ENCODE results near the gene LYPD4. TPM values are rescaled to one million over a fixed set of nuclear protein-coding genes. Genes with fewer than 3 reads are reported as not detected.
A peak's percentile ranks its signal among the peaks of the same experiment; 100 is the strongest.
"Not testable (repeated sequence)": the region's sequence is repeated elsewhere in the genome, so short reads cannot be mapped to it uniquely, and the experiment has no call there.

LYPD4 gene
- polyA plus RNA-seq, 3 donors = not detected

DNA sequence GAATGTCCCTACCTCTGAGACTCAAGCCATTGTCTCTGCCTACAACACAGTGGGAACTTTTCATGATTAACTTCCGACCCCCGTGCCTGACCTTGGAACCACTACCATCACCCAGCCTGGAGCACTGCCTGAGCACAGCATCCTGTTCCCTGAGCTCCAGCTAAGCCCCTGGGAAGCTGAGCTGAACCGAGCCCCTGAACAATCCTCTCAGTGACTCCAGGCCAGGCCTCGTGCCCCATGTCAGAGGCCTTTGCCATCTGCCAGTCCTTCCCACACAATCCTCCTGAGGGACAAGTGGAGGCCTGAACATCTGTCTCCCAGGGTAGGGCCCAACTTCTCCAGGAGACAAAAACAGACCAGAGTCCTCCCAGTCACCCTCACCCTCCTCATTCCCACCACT, 30.6 kb downstream of the LYPD4 start:
- H3K27ac ChIP-seq (ENCODE audit: low read depth, low read length) = no peak overlapping the region
- WGBS, 3 donors = 66 to 74% (median 73%) methylated on average over 4 of the region's 4 CpGs

DNA sequence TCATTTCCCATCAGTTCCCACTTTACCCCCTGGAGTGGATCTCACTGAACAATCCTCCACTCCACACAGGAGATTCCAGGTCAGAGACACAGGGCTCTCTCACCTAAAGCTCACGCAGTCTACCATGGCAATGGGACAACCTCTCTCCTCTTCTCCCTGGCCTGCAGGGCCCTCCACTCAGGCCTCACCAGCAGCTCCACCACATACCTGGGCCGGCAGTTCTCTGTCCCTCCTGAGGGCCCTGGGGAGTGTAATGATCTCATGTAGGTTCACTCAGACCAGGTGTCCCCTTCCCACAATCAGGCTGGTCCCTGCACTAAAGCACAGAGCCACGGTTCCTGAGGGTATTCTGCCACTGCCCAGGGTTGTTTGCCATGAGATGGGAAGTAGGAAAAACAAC, 32.5 kb downstream of the LYPD4 start:
- 56 to 79% (median 74%) methylated on average over 3 of the region's 3 CpGs for WGBS, 3 donors
- H3K27ac ChIP-seq (ENCODE audit: low read depth, low read length) = no peak overlapping the region

DNA sequence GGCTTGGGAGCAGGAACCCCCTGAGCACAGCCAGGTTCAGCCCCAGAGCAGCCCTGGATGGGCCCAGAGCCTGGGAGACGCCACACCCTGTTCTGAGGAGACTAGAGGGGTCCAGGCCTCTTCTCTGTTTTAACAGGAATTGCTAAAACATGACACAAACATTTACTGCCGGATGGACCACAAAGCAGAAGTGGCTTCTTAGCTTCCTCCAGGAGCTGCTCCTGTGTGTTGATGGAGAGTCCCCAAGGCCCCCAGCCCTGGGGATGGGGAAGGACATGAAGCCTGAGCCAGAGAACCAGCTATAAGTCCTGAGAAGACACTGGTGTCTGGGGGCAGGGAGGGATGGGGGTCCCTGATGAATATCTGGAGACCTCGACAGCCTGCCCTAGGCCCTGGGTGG, 33.4 kb downstream of the LYPD4 start:
- WGBS, 3 donors = 36 to 65% (median 36%) methylated on average over 3 of the region's 3 CpGs
- H3K27ac ChIP-seq (ENCODE audit: low read depth, low read length) = peak overlapping the region; percentile 30

DNA sequence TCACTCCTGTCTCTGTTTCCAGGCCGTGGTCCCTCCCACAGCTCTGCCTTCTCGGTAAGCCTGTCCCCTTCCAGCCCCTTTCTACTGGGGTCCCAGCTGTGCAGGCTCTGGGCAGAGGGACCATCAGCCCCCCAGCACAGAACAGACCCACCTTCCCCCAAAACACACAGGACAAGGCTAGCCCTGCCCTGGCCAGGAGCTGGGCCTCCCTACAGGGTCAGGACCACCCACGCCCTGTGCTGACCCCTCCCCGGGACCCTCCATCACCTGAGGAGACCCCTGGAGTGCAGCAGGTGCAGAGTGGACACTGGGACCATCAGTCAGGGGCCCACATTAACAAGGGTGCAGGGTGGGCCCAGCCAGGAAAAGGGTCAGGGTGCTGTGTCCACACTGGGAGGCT, 34.2 kb downstream of the LYPD4 start:
- WGBS, 3 donors = 50 to 67% (median 58%) methylated on average over 4 of the region's 4 CpGs
- H3K27ac ChIP-seq (ENCODE audit: low read depth, low read length) = peak overlapping the region; percentile 30

DNA sequence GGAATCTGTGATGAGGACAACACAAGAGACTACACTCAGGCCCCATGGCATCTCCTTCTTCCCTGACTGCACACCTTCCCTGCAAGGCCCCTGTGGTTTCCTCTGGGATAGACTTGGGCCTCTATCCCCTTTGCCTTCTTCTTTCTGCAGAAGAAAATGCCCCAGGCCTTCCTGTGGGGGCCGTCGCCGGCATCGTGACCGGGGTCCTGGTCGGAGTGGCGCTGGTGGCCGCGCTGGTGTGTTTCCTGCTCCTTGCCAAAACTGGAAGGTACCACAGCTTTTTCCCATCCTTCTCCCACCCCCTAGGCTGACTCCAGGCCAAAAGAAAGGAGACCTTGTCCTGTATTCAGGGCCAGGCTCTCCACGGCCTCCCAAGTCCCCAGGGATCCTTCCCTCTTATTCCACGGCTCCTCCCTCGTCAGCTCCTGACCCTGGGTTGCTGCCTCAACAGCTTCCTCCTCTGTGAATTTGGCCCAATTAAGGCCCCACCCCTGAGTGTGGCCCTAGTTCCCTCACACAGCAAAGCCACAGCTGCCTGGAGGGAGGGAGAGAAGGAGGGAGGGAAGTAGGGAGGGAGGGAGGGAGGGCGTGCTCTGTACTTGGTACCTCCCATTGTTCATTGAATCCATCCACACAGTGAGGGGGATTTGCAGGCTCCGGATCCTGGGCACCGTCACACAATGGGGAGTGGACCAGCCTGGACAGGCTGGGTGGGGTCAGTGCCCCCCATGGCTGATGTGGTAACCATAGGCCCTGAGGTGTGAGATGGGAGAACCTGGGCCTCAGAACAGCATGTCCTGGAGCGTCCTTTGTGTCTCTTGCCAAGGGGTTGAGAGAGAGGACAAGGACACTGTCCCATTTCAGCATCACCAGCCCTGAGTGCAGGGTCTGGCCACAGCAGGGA, 35.6 kb downstream of the LYPD4 start:
- WGBS, 3 donors = 44 to 82% (median 57%) methylated on average over 16 of the region's 16 CpGs
- H3K27ac ChIP-seq (ENCODE audit: low read depth, low read length) = peak overlapping the region; percentile 40

DNA sequence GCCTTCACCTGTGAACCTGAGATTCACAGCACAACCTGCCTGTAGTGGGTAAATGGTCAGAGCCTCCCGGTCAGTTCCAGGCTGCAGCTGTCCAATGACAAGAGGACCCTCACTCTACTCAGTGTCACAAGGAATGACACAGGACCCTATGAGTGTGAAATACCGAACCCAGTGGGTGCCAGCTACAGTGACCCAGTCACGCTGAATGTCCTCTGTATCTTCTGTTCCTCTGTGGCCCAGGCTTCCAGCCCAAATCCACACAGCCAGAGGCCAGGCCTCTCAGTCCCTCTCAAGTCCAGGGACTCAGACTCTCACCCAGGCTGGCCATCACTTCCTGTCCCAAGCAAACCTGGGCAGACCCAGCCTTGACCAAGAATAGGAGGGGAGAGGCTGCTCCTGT, 37.3 kb downstream of the LYPD4 start:
- H3K27ac ChIP-seq (ENCODE audit: low read depth, low read length) = no peak overlapping the region
- WGBS, 3 donors = 85 to 88% (median 88%) methylated on average over 3 of the region's 3 CpGs

DNA sequence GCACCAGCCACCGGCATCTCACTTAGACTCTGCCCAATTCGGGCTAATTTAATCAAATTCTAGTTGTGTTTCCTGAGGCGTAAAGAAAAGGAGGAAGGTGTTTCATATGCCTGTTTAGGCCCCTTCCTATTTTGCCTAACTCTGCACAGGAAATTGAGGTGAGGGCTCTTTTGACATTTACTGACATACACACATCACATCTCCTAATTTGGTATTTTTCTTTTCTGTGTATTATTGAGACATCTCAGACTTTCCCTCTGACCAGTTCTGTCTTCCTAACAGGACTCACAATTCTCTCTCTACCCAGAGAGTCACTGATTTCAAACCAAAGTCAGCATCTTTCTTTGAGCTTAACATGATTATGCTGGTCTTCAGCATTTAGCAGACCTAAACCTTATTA, 40.1 kb downstream of the LYPD4 start:
- 51 to 80% (median 59%) methylated on average over 3 of the region's 3 CpGs for WGBS, 3 donors
- H3K27ac ChIP-seq (ENCODE audit: low read depth, low read length) = no peak overlapping the region

DNA sequence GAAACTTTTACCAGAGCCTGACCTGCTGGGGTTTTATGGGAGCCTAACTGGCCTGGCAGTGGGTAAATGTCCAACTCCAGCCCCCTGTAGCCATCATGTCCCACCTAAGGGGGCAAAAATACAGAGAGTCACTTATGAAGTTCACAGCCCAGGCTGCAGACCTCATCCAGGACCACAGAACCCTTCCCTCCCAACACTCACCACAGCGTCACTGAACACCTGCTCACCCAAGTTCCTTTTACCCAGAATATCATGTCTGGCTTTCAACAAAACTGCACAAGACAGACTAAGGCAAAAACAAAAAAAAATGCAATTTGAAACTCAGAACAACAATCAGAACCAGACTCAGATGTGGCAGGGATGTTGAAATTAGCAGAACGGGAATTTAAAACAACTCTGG, 41.7 kb downstream of the LYPD4 start:
- WGBS, 3 donors = 62 to 70% (median 64%) methylated on average over 2 of the region's 2 CpGs
- no peak overlapping the region for H3K27ac ChIP-seq (ENCODE audit: low read depth, low read length)

DNA sequence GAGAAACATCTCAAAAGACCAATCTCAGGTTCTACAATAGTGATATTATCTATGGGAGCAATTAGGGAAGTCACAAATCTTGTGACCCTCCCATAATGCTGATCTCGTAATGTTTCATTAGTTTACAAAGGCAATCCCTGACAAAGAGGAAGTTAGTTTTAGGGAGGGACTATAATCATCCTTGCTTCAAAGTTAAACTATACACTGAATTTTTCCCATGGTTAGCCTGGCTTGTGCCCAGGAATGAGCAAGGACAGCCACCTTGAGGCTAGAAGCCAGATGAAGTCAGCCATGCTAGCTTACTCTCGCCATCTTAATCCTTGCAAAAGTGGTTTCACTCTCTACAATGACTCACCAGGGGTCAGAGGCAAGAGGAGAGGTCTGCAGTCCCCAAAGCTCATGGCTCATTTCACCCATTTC, 42.7 kb downstream of the LYPD4 start:
- WGBS, 3 donors = 23 to 62% (median 30%) methylated on average over 2 of the region's 2 CpGs
- H3K27ac ChIP-seq (ENCODE audit: low read depth, low read length) = peak overlapping the region; percentile 69

DNA sequence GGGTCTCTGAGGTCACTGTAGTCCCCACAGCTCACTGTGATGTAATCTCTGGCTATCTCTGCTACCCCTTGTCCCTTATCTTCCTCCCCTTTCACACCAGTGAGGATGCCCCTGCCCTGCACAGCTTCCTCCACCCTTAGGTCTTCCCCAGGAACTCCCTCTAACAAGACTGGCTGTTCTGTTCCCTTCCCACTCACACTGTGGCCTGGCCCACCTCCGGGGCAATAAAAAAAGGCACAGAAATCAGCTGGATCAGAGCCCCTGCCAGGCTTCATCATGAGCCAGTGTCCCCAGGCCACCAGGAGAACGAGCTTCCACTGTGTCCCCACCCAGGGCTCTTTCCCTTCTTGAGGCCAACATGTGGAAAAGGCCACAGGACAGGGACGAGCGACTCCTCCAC, 43.5 kb downstream of the LYPD4 start:
- H3K27ac ChIP-seq (ENCODE audit: low read depth, low read length) = no peak overlapping the region
- WGBS, 3 donors = 60 to 77% (median 68%) methylated on average over 4 of the region's 4 CpGs

DNA sequence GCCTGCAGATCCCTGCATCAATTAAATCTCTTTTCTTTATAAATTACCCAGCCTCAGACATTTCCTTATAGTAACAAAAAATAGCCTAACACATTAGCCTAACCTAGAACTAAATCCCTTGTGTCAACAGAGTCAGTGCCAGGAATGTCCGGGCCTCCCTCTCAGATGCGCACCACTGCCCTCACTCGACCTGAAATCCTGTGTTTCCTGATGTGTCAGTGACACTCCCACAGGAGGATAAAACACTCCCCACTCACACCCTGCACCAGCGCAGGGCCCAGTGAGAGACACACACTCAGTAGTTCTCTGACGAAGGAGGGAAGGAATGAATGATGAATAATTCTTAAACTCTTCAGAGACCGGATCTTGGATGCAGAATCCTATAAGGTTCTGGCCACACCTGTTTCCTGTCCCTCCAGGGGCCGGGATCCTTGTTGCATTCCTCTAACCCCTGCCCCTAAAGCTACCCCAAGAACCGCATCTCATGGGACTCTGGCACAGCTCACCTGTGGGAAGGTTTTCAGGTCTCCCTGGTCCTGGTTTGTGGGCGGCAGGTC, 45.0 kb downstream of the LYPD4 start:
- H3K27ac ChIP-seq (ENCODE audit: low read depth, low read length) = no peak overlapping the region
- WGBS, 3 donors = 52 to 64% (median 63%) methylated on average over 9 of the region's 9 CpGs

DNA sequence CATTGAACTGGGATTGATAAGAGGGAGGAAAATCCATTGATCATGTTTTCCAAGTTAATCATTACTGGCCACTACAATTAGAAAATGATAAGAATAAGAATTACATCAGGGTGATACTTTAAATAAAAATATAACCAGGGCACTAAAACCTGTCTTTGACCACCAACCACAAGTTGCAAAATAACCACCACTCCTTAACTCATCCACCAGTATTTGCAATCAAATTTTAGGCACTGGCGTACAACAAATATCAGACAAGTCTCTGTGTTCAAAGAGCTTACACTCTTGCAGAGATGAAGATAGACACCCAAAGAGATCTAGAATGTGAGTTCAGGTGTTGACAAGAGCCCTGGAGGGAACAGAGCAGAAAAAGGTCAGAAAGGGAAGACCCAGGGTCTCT, 47.6 kb downstream of the LYPD4 start:
- H3K27ac ChIP-seq (ENCODE audit: low read depth, low read length) = no peak overlapping the region

DNA sequence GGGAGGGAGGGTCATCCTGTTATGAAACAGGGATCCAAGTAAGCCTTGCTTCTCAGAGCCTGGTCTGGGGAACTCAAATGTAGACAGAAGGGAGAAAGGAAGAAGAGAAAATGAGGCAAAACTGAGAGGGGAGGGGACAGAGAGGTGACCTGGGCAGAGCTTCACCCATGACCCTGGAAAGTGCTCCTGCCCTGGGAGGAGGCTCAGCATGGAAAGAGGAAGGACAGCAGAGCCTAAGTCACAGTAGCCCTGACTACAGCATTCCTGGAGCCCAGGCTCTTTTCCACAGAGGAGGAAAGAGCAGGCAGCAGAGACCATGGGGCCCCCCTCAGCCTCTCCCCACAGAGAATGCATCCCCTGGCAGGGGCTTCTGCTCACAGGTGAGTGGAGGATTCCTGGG, 48.1 kb downstream of the LYPD4 start, which contains the start of gene CEACAM3:
Gene CEACAM3 (plus strand): TSS at position 226 of the 400 bp plus-strand sequence. CDS start 91 bp downstream, at position 317.
- H3K27ac ChIP-seq (ENCODE audit: low read depth, low read length) = no peak within 1 kb of the TSS

More for the DNA sequence above, 47.6 kb downstream of the LYPD4 start:
- WGBS, 3 donors = 58 to 94% (median 76%) methylated on average over 1 of the region's 1 CpG

DNA sequence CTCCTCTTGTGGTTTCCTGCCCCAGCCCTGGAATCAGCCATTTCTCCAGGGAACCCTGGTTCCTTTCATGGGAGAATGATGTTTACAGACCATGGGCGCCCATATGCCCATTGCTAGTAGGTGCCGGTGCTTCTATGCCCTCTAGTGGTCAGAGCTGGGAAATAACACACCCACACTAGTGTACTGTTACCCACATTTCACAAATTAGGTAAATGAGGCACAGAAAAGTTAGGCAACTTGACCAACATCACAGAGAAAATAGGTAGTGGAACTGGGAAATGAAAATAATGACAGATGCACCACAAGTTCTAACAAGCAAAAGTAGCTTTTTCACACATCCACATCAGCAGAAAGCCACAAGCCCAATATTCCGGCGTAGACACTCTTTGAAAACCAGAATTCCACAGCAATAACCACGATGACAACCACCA, 49.4 kb downstream of the LYPD4 start:
- WGBS, 3 donors = 39 to 45% (median 40%) methylated on average over 5 of the region's 5 CpGs
- H3K27ac ChIP-seq (ENCODE audit: low read depth, low read length) = no peak overlapping the region

DNA sequence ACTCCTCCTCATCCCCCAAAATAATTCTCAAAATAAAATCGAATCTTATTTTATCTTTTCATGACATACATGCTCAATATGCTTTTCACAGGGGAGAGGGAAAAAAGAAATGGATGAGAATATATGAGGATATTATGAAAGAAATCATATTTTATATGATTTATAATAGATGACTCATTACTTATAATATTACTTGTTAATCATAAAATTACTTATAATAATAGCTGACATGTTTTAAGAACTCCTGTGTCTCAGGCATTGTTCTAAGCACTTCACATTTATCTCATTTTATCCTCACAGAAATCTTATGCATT, 51.1 kb downstream of the LYPD4 start:
- H3K27ac ChIP-seq (ENCODE audit: low read depth, low read length) = no peak overlapping the region
- WGBS, 3 donors = 0 to 4% (median 0%) methylated on average over 1 of the region's 1 CpG

DNA sequence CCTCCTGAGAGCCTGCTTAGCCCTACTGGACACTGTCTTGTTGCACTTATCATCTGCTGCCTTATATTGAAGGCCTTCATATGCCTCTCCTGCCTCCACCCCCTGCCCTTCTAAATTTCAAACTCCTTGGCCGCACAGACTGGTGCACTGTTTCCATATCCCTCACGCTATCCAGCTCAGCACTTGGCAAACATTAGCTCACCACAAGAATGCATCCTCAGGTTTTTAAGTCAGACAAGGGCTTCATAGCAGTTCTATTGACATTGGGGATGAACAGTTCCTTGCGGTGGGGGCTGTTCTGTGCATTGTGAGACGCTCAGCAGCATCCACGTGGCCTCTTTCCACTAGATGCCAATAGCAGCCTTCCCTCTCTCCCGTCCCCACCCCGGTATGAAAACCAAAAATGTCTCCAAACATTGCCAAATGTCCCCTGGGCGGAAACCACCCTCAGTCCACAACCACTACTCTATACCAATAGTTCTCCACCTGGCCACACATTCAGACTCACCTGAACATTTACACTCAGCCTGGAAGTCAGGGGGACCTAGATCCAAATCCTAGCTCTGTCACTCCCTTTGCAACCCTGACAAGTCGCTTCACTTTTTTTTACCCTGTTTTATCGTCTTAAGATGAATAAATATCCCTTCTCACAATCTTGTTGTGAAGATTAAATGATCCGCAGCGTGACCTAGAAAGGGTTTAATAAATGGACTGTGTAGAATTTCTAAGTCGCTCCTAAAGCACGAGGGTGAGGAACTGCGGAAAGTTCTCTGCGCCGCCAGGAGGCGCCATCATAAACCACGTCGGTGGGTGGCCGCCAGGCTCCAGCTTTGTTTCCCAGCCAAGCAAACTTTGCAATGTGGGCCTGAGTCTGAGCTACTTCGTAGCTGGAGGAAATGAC, 51.7 kb downstream of the LYPD4 start:
- 18 to 28% (median 27%) methylated on average over 22 of the region's 22 CpGs for WGBS, 3 donors
- no peak overlapping the region for H3K27ac ChIP-seq (ENCODE audit: low read depth, low read length)

DNA sequence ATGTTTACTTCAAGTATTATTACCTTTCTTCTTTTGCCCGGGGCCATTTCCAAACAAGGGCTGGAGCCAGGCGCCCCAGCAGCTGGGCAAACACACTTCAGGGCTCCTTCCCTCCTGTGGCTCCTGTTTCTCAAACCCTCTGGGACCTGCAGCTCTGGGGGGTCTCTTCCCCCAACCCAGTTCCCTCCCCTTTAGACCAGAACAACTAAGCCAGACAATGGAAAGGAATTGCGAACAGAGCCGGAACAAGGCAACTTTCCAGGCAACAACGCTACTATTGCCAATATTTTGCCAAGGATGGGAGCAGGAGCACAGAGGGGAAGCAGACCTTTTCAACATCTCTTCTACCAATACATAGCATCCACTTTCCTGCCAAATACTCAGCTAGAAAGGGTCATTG, 55.4 kb downstream of the LYPD4 start:
- WGBS, 3 donors = 42 to 80% (median 75%) methylated on average over 3 of the region's 5 CpGs
- H3K27ac ChIP-seq (ENCODE audit: low read depth, low read length) = not testable (repeated sequence)

DNA sequence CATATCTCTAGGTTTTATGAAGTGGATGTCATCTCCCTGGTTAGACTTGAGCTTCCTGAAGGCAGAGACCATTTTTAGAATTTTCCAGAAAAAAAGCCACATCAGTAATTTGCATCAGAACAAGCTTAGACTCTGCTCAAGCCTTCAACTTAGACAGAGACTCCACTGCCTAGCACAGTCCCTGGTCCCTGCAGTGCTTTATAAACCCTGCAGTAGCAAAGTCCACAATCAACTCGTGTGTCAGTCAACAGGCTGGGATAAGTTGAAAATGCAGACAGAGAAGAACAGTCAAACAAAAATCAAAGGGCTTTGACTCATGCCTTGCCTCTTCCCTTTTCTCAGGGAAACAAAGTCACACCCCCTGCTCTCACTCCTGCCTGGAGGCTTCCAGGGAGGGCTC, 56.0 kb downstream of the LYPD4 start:
- no CpG with 5 or more reads among the region's 1 CpG for WGBS, 3 donors
- H3K27ac ChIP-seq (ENCODE audit: low read depth, low read length) = not testable (repeated sequence)
